Adipocyte (in vitro differentiated cells): Measurements from ENCODE around the gene BRD3.
"Not testable (repeated sequence)": the region's sequence is repeated elsewhere in the genome, so short reads cannot be mapped to it uniquely, and the experiment has no call there.

Source experiments
- DNase-seq: peaks from one replicate; pipeline ENCODE4 v3.0.0-alpha.2; 2015; ENCODE audit warnings: low read depth
- H3K27me3 ChIP-seq: replicated peaks from 2 replicates; pipeline ENCODE4 v1.7.0; 2013; ENCODE audit warnings: mild to moderate bottlenecking, low read length, moderate library complexity; ENCODE audit not compliant: control insufficient read depth, insufficient read depth
- H3K36me3 ChIP-seq: 2 replicates; pipeline ENCODE4 v1.7.0; 2013; ENCODE audit warnings: low read length, mild to moderate bottlenecking, moderate library complexity; ENCODE audit not compliant: control insufficient read depth, insufficient read depth, severe bottlenecking
- H3K4me1 ChIP-seq: 2 replicates; pipeline ENCODE4 v1.7.0; 2013; ENCODE audit warnings: mild to moderate bottlenecking, low read length, moderate library complexity; ENCODE audit not compliant: control insufficient read depth, insufficient read depth
- H3K4me3 ChIP-seq: 2 replicates; pipeline ENCODE4 v1.7.0; 2013; ENCODE audit warnings: mild to moderate bottlenecking, low read length, moderate library complexity
- H3K9ac ChIP-seq: 2 replicates; pipeline ENCODE4 v1.7.0; 2013; ENCODE audit warnings: mild to moderate bottlenecking, low read length, moderate library complexity
- H3K9me3 ChIP-seq: 2 replicates; pipeline ENCODE4 v1.7.0; 2013; ENCODE audit warnings: mild to moderate bottlenecking, low read length, moderate library complexity; ENCODE audit not compliant: control insufficient read depth

The BRD3 gene

GRCh38 chr9:134067904-134068743 lies at the start of gene BRD3:
Gene BRD3 (minus strand): TSS chr9:134068026. CDS start chr9:134053477, 14,549 bp downstream.
- Histone ChIP-seq H3K9ac (peak within 1 kb of the TSS; percentile 94), H3K27me3 (peaks cover 30% of the 10 kb centered on the region), H3K4me3 (peak within 1 kb of the TSS; percentile 94), H3K36me3 (no peaks in the 10 kb centered on the region), H3K9me3 (no peaks in the 10 kb centered on the region), H3K4me1 (peaks cover 18% of the 10 kb centered on the region)
- DNase-seq, result peak; percentile 97

GRCh38 chr9:134112561-134112960 lies 44.7 kb upstream of the BRD3 start:
- no peaks in the 10 kb centered on the region for H3K9me3 ChIP-seq
- peaks cover 5% of the 10 kb centered on the region for H3K27me3 ChIP-seq
- H3K4me1 ChIP-seq, result no peaks in the 10 kb centered on the region
- no peak overlapping the region for H3K9ac ChIP-seq
- H3K36me3 ChIP-seq, result no peaks in the 10 kb centered on the region
- H3K4me3 ChIP-seq, result no peak overlapping the region
- no peak for DNase-seq

- no peaks in the 10 kb centered on the region for H3K9me3 ChIP-seq
- H3K36me3 ChIP-seq, result no peaks in the 10 kb centered on the region
- H3K4me1 ChIP-seq, result no peaks in the 10 kb centered on the region
- no peak for DNase-seq
- no peak overlapping the region for H3K4me3 ChIP-seq
- peaks cover 7% of the 10 kb centered on the region for H3K27me3 ChIP-seq
- no peak overlapping the region for H3K9ac ChIP-seq
Measured at GRCh38 chr9:134111064-134111463, 43.2 kb upstream of the BRD3 start.

GRCh38 chr9:134103391-134103998 lies 35.7 kb upstream of the BRD3 start:
- H3K4me3 ChIP-seq, result no peak overlapping the region
- DNase-seq, result no peak

GRCh38 chr9:134101623-134102149 lies 33.9 kb upstream of the BRD3 start:
- peaks cover 37% of the 10 kb centered on the region for H3K27me3 ChIP-seq
- H3K36me3 ChIP-seq, result no peaks in the 10 kb centered on the region
- H3K4me1 ChIP-seq, result no peaks in the 10 kb centered on the region
- no peak overlapping the region for H3K4me3 ChIP-seq
- H3K9me3 ChIP-seq, result no peaks in the 10 kb centered on the region
- no peak overlapping the region for H3K9ac ChIP-seq
- DNase-seq, result no peak

More at GRCh38 chr9:134103391-134103998, 35.7 kb upstream of the BRD3 start:
- Histone ChIP-seq H3K27me3 (peaks cover 39% of the 10 kb centered on the region), H3K9me3 (no peaks in the 10 kb centered on the region), H3K36me3 (no peaks in the 10 kb centered on the region), H3K9ac (no peak overlapping the region), H3K4me1 (no peaks in the 10 kb centered on the region)

- H3K36me3 ChIP-seq, H3K9ac ChIP-seq, H3K4me3 ChIP-seq, H3K9me3 ChIP-seq, DNase-seq, H3K4me1 ChIP-seq: not testable (repeated sequence)
- peaks cover 39% of the 10 kb centered on the region for H3K27me3 ChIP-seq
Measured at GRCh38 chr9:134101133-134101532, 33.3 kb upstream of the BRD3 start.

GRCh38 chr9:134100040-134100439 lies 32.2 kb upstream of the BRD3 start:
- Histone ChIP-seq H3K4me3 (no peak overlapping the region), H3K36me3 (no peaks in the 10 kb centered on the region)

GRCh38 chr9:134099123-134099761 lies 31.4 kb upstream of the BRD3 start:
- Histone ChIP-seq H3K4me3 (no peak overlapping the region), H3K4me1 (no peaks in the 10 kb centered on the region)
- peak; percentile 18 for DNase-seq

More at GRCh38 chr9:134100040-134100439, 32.2 kb upstream of the BRD3 start:
- Histone ChIP-seq H3K27me3 (peaks cover 41% of the 10 kb centered on the region), H3K9me3 (peaks cover 3% of the 10 kb centered on the region), H3K9ac (no peak overlapping the region), H3K4me1 (no peaks in the 10 kb centered on the region)
- no peak for DNase-seq

GRCh38 chr9:134089972-134090371 lies 22.1 kb upstream of the BRD3 start:
- H3K4me1 ChIP-seq, result no peaks in the 10 kb centered on the region
- no peak overlapping the region for H3K4me3 ChIP-seq
- H3K9ac ChIP-seq, result no peak overlapping the region
- no peaks in the 10 kb centered on the region for H3K36me3 ChIP-seq
- DNase-seq, result no peak
- peaks cover 11% of the 10 kb centered on the region for H3K9me3 ChIP-seq
- H3K27me3 ChIP-seq, result peaks cover 32% of the 10 kb centered on the region

More at GRCh38 chr9:134099123-134099761, 31.4 kb upstream of the BRD3 start:
- Histone ChIP-seq H3K9me3 (peaks cover 3% of the 10 kb centered on the region), H3K36me3 (no peaks in the 10 kb centered on the region), H3K9ac (no peak overlapping the region), H3K27me3 (peaks cover 41% of the 10 kb centered on the region)

GRCh38 chr9:134088063-134088725 lies 20.4 kb upstream of the BRD3 start:
- no peak overlapping the region for H3K4me3 ChIP-seq
- H3K4me1 ChIP-seq, result no peaks in the 10 kb centered on the region
- no peak for DNase-seq
- H3K9me3 ChIP-seq, result peaks cover 11% of the 10 kb centered on the region
- no peak overlapping the region for H3K9ac ChIP-seq
- H3K27me3 ChIP-seq, result peaks cover 26% of the 10 kb centered on the region
- H3K36me3 ChIP-seq, result no peaks in the 10 kb centered on the region
